ENCODE data around the gene TERC. TPM values are rescaled to one million over a fixed set of nuclear protein-coding genes. Genes with fewer than 3 reads are reported as not detected.

TERC gene
- polyA plus RNA-seq, 2 of the 4 experiments (the other 2 are of a cell fraction), result 0.25 to 2.2 TPM

GRCh38 chr3:169811631-169812331 lies 46.9 kb upstream of the TERC start:
- ATAC-seq (no peak), DNase-seq (ENCODE audit: low read depth in 1 of 2, low spot score in 1 of 2) (no peak), FAIRE-seq (no peak)
- ChIA-PET POLR2A (no interaction called here), CTCF (no interaction called here)
- 73% methylated on average over 19 of the region's 29 CpGs for WGBS (ENCODE audit: missing lambda C conversion rate)
- Histone ChIP-seq H3K4me2 (no peak overlapping the region), H3K4me1 (no peaks in the 10 kb centered on the region), H3K4me3 (no peak overlapping the region), H3K9me3 (peaks cover 8% of the 10 kb centered on the region), H3K27ac (no peak overlapping the region)
- TF ChIP-seq PBX3 (IDR thresholded peaks at IDR 0.05) (no peak), HEYL (CRISPR knock-in tag; IDR thresholded peaks at IDR 0.05) (no peak), HOXA7 (CRISPR knock-in tag; IDR thresholded peaks at IDR 0.05) (no peak), RCOR1 (IDR thresholded peaks at IDR 0.05; ENCODE audit: low read depth, low read length) (no peak), ELK1 (IDR thresholded peaks at IDR 0.05; ENCODE audit: low read depth, low read length) (no peak), HOXB5 (CRISPR knock-in tag; IDR thresholded peaks at IDR 0.05) (no peak), ATOH8 (CRISPR knock-in tag; IDR thresholded peaks at IDR 0.05; ENCODE audit: low read depth) (no peak), RNF2 (IDR thresholded peaks at IDR 0.05; ENCODE audit: borderline replicate concordance, low read depth) (no peak), FOXS1 (CRISPR knock-in tag; IDR thresholded peaks at IDR 0.05) (no peak), SREBF2 (IDR thresholded peaks at IDR 0.05) (no peak), CTCF (IDR thresholded peaks at IDR 0.05) (no peak), RAD21 (conservative IDR thresholded peaks at IDR 0.05 in 1 of 2, IDR thresholded peaks at IDR 0.05 in 1 of 2) (no peak), ZNF302 (CRISPR knock-in tag; IDR thresholded peaks at IDR 0.05) (no peak), RARB (CRISPR knock-in tag; IDR thresholded peaks at IDR 0.05) (no peak), ZC3H11A (IDR thresholded peaks at IDR 0.05) (no peak), POLR2AphosphoS2 (conservative IDR thresholded peaks at IDR 0.05; ENCODE audit: low read length) (no peak), NFE2L2 (conservative IDR thresholded peaks at IDR 0.05; ENCODE audit: low read length) (no peak), USF2 (IDR thresholded peaks at IDR 0.05) (no peak), FOSL2 (IDR thresholded peaks at IDR 0.05) (no peak), FOSL2 (CRISPR knock-in tag; IDR thresholded peaks at IDR 0.05) (no peak)

- FAIRE-seq, result no peak
- no peak for ATAC-seq
These were observed 44.5 kb upstream of the TERC start for GRCh38 chr3:169809230-169809795.

More at GRCh38 chr3:169809230-169809795, 44.5 kb upstream of the TERC start:
- TF ChIP-seq NR3C1 (IDR thresholded peaks at IDR 0.05) (no peak), EHMT2 (IDR thresholded peaks at IDR 0.05; ENCODE audit: low read depth) (no peak), CBX2 (IDR thresholded peaks at IDR 0.05; ENCODE audit: borderline replicate concordance, low read depth) (no peak), BHLHE40 (IDR thresholded peaks at IDR 0.05; ENCODE audit: low read depth, low read length) (no peak), MYC (IDR thresholded peaks at IDR 0.05; ENCODE audit: borderline replicate concordance, low read length) (no peak), RCOR1 (IDR thresholded peaks at IDR 0.05; ENCODE audit: low read depth, low read length) (no peak), HEYL (CRISPR knock-in tag; IDR thresholded peaks at IDR 0.05) (no peak), EP300 (IDR thresholded peaks at IDR 0.05) (no peak), MAFK (IDR thresholded peaks at IDR 0.05; ENCODE audit: partially characterized antibody) (no peak), ATOH8 (CRISPR knock-in tag; IDR thresholded peaks at IDR 0.05; ENCODE audit: low read depth) (no peak), ZSCAN20 (CRISPR knock-in tag; IDR thresholded peaks at IDR 0.05) (no peak)
- Histone ChIP-seq H3K4me2 (no peak overlapping the region), H3K4me3 (no peak overlapping the region), H3K4me1 (no peaks in the 10 kb centered on the region), H3K27ac (no peak overlapping the region), H3K9me3 (no peaks in the 10 kb centered on the region)
- DNase-seq (ENCODE audit: low read depth in 1 of 2, low spot score in 1 of 2), result no peak
- ChIA-PET CTCF (interaction anchor here (0.7 kb wide), 2 partner anchors 37 to 53 kb away, joined by 4 read pairs; no protein-coding TSS in a partner anchor), POLR2A (interaction anchor here (0.6 kb wide), 1 partner anchor 19 kb away, joined by 4 read pairs; no protein-coding TSS in a partner anchor)
- 37% methylated on average over 2 of the region's 2 CpGs for WGBS (ENCODE audit: missing lambda C conversion rate)

Measured in A549 (cell line).